ENCODE data around the gene CABLES2. TPM values are rescaled to one million over a fixed set of nuclear protein-coding genes. Genes with fewer than 3 reads are reported as not detected.

Gene CABLES2
- total and polyA plus RNA-seq, 10 of the 15 experiments (the other 5 are each of a cell fraction or from before 2014, with no cell fraction given) = 2.2 to 14.9 (median 5.3) TPM

DNA sequence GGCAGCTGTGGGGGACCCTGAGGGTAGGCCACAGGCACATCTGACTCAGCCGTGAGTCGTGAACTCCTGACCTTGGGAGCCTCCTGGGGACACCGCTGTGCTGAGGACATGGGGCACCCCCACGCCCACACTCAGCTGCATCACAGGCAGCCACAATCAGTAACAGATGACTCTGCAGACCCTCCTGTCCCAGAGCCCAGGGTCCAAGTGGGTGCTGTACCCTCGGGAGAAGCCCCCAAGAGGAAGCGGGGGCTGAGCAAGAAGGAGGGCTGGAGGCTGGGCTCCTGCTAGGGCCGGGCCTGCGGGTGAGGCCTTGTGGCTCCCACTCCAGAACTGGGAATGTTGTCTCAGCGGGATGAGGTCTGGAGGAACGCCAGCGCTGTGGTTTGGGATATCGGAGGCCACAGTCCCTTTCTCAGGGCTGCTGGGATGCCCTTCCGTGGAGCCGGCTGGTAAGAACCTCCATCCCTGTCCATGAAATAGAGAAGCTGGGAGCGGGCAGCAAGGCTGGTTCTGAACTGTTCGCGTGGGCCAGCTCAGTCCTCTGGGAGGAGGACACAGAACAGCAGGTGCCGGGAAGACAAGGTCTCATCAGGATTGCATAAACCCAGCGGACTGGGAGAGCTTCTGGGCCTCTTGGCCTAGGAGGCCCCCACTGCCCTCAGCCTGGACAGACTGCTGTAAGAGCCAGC is 36.8 kb downstream of the CABLES2 start (continued):
- TF ChIP-seq BHLHE40 (IDR thresholded peaks at IDR 0.05; ENCODE audit: borderline replicate concordance in 1 of 2, low read depth in 2 of 2, low read length in 1 of 2) = peak in 1 of 2 experiments; percentile 18; a peak in 1 of 4 replicates
- TF ChIP-seq, protein P1, sequence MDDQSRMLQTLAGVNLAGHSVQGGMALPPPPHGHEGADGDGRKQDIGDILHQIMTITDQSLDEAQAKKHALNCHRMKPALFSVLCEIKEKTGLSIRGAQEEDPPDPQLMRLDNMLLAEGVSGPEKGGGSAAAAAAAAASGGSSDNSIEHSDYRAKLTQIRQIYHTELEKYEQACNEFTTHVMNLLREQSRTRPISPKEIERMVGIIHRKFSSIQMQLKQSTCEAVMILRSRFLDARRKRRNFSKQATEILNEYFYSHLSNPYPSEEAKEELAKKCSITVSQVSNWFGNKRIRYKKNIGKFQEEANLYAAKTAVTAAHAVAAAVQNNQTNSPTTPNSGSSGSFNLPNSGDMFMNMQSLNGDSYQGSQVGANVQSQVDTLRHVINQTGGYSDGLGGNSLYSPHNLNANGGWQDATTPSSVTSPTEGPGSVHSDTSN (IDR thresholded peaks at IDR 0.05; ENCODE audit: insufficient replicate concordance, low read depth, low read length) = no peak
- no peak for TF ChIP-seq NR2C2 (IDR thresholded peaks at IDR 0.05; ENCODE audit: borderline replicate concordance, control insufficient read depth, insufficient read length, low read depth)
- no peak for TF ChIP-seq SREBF1 (IDR thresholded peaks at IDR 0.05; ENCODE audit: low read length)
- no peak for TF ChIP-seq BRCA1 (IDR thresholded peaks at IDR 0.05; ENCODE audit: low read depth, low read length)
- no peak for TF ChIP-seq POLR2AphosphoS5 (IDR thresholded peaks at IDR 0.05; ENCODE audit: low read length)
- no peak for TF ChIP-seq ZNF217 (IDR thresholded peaks at IDR 0.05)
- TF ChIP-seq RAD21 (IDR thresholded peaks at IDR 0.05; ENCODE audit: insufficient read depth, low read depth, low read length) = no peak
- TF ChIP-seq YY1 (IDR thresholded peaks at IDR 0.05; ENCODE audit: low read depth, low read length) = no peak
- no peak for TF ChIP-seq ZNF622 (IDR thresholded peaks at IDR 0.05)
- TF ChIP-seq POU2F2 (IDR thresholded peaks at IDR 0.05; ENCODE audit: borderline replicate concordance, low read depth, low read length) = no peak
- peak; percentile 82 for TF ChIP-seq NR2F1 (conservative IDR thresholded peaks at IDR 0.05)
- no peak for TF ChIP-seq LARP7 (IDR thresholded peaks at IDR 0.05)
- TF ChIP-seq, protein P2, sequence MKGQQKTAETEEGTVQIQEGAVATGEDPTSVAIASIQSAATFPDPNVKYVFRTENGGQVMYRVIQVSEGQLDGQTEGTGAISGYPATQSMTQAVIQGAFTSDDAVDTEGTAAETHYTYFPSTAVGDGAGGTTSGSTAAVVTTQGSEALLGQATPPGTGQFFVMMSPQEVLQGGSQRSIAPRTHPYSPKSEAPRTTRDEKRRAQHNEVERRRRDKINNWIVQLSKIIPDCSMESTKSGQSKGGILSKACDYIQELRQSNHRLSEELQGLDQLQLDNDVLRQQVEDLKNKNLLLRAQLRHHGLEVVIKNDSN (IDR thresholded peaks at IDR 0.05; ENCODE audit: borderline replicate concordance, extremely low read length, insufficient read depth, low read depth, low read length) = no peak
- peak; percentile 78; the same call in 1 of the 2 replicates for TF ChIP-seq TCF12 (IDR thresholded peaks at IDR 0.05; ENCODE audit: low read depth, low read length)
- no peak for TF ChIP-seq SMARCA5 (IDR thresholded peaks at IDR 0.05)
- no peak for TF ChIP-seq MXI1 (IDR thresholded peaks at IDR 0.05; ENCODE audit: low read depth, low read length)
- TF ChIP-seq JUNB (IDR thresholded peaks at IDR 0.05) = no peak
